Progenitor cell of endocrine pancreas (in vitro differentiated cells): ENCODE measurements around the gene ABCC1. TPM values are rescaled to one million over a fixed set of nuclear protein-coding genes. Genes with fewer than 3 reads are reported as not detected.

Source experiments
- DNase-seq: peaks from one replicate; pipeline ENCODE4 v3.0.0; 2021; ENCODE audit warnings: low spot score; ENCODE audit not compliant: unreplicated experiment
- H3K27ac Mint-ChIP-seq: 2 replicates; pipeline ENCODE4 v1.8.0; 2021; ENCODE audit warnings: mild to moderate bottlenecking, moderate library complexity, mixed read lengths
- H3K27me3 Mint-ChIP-seq: 2 replicates; pipeline ENCODE4 v1.8.0; 2021; ENCODE audit warnings: mixed read lengths
- H3K36me3 Mint-ChIP-seq: 2 replicates; pipeline ENCODE4 v1.8.0; 2022; ENCODE audit warnings: mixed read lengths; ENCODE audit not compliant: insufficient read depth
- H3K4me1 Mint-ChIP-seq: 2 replicates; pipeline ENCODE4 v1.8.0; 2021; ENCODE audit warnings: low read depth, mixed read lengths
- H3K4me3 Mint-ChIP-seq: 2 replicates; pipeline ENCODE4 v1.8.0; 2021; ENCODE audit warnings: low read depth, mild to moderate bottlenecking, moderate library complexity, mixed read lengths
- H3K9me3 Mint-ChIP-seq: 2 replicates; pipeline ENCODE4 v1.8.0; 2021; ENCODE audit warnings: low read depth, mixed read lengths
- total RNA-seq: library from RNA; stranded (reverse); gene quantifications from 2 replicates; pipeline ENCODE4 v1.2.1, GENCODE V29; 2021
- TF ChIP-seq, protein P1 (sequence below): fragments of 200-600 bp; sonication (generic); IDR thresholded peaks from one replicate; pipeline ENCODE4 v1.5.0; 2021; ENCODE audit warnings: antibody characterized with exemption, mild to moderate bottlenecking; ENCODE audit not compliant: unreplicated experiment

The ABCC1 gene
- total RNA-seq, 1 donor from 2014 or later: 47.2 TPM

DNA sequence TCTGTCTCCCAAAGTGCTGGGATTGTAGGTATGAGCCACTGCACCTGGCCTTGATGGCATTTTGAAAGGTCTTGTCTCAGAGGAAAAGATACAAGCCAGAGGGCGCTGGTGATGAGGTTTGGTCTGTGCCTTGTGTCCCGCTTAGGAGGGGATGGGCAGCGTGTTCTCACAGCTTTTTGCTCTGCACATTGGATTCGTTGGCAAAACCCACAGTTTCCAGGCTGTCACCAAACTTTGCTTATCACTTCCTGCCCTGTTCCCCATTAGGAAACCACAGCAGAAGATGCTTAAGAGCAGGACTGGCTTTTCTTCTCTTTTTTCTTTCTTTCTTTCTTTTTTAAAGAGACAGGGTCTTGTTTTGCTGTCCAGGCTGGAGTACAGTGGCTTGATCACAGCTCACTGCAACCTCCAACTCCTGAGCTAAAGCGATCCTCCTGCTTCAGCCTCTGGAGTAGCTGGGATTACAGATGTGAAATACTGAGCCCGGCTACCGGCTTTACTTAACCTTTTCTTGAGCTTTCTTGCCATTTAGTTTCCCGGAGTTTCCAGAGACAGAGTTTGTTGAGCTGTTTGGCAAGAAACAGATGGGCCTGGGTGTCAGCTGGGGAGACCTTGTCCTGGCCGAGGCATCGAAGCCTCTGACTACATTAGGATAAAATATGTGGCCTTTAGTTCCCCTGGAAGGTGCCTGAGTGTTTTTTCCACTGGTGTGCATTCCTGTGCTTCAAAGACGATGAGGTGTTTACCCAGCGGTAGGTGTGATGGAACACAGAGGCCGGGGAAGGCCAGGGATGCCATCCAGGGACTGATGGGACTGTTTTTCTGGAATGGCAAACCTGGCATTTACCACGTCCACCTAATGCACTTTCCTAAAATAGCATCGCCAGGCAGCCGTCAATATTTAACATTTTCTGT lies 112.9 kb downstream of the ABCC1 start:
- no peaks in the 10 kb centered on the region for H3K9me3 Mint-ChIP-seq

GRCh38 chr16:16063683-16064082 lies 114.3 kb downstream of the ABCC1 start:
- TF ChIP-seq, protein P1, sequence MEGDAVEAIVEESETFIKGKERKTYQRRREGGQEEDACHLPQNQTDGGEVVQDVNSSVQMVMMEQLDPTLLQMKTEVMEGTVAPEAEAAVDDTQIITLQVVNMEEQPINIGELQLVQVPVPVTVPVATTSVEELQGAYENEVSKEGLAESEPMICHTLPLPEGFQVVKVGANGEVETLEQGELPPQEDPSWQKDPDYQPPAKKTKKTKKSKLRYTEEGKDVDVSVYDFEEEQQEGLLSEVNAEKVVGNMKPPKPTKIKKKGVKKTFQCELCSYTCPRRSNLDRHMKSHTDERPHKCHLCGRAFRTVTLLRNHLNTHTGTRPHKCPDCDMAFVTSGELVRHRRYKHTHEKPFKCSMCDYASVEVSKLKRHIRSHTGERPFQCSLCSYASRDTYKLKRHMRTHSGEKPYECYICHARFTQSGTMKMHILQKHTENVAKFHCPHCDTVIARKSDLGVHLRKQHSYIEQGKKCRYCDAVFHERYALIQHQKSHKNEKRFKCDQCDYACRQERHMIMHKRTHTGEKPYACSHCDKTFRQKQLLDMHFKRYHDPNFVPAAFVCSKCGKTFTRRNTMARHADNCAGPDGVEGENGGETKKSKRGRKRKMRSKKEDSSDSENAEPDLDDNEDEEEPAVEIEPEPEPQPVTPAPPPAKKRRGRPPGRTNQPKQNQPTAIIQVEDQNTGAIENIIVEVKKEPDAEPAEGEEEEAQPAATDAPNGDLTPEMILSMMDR: no peak
- no peaks in the 10 kb centered on the region for H3K27me3 Mint-ChIP-seq
- no peaks in the 10 kb centered on the region for H3K9me3 Mint-ChIP-seq
- DNase-seq: no peak
- H3K36me3 Mint-ChIP-seq: peaks cover 11% of the 10 kb centered on the region
- no peak overlapping the region for H3K4me3 Mint-ChIP-seq
- H3K27ac Mint-ChIP-seq: no peak overlapping the region
- no peaks in the 10 kb centered on the region for H3K4me1 Mint-ChIP-seq

More for the DNA sequence above, 112.9 kb downstream of the ABCC1 start:
- H3K4me3 Mint-ChIP-seq: no peak overlapping the region
- H3K27me3 Mint-ChIP-seq: no peaks in the 10 kb centered on the region
- H3K36me3 Mint-ChIP-seq: peaks cover 10% of the 10 kb centered on the region
- no peaks in the 10 kb centered on the region for H3K4me1 Mint-ChIP-seq
- no peak for DNase-seq
- TF ChIP-seq, protein P1: no peak
- no peak overlapping the region for H3K27ac Mint-ChIP-seq

DNA sequence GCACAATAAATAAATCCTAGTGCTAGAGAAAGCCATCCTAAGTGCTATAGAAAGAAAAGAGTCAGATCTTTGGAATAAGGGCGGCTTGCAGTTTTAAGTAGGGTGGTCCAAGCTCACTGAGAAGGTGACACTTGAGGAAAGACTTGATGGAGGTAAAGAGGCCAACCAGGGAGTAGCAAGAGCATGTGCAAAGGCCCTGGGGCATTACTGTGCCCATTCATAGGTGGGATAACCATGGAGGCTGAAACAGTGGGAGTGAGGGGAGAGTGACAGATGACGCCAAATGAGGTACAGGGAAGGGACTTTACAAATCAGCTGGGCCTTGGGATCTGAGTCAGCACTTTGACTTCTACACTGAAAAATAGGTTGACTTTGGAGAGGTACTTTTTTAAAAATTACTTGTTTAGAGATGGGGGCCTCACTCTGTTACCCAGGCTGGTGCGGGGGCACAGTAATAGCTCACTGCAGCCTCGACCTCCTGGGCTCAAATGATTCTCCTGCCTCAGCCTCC lies 115.5 kb downstream of the ABCC1 start:
- TF ChIP-seq, protein P1: no peak
- H3K4me3 Mint-ChIP-seq: no peak overlapping the region
- H3K36me3 Mint-ChIP-seq: peaks cover 11% of the 10 kb centered on the region
- no peaks in the 10 kb centered on the region for H3K9me3 Mint-ChIP-seq
- no peak overlapping the region for H3K27ac Mint-ChIP-seq
- no peaks in the 10 kb centered on the region for H3K4me1 Mint-ChIP-seq
- no peak for DNase-seq
- H3K27me3 Mint-ChIP-seq: no peaks in the 10 kb centered on the region

DNA sequence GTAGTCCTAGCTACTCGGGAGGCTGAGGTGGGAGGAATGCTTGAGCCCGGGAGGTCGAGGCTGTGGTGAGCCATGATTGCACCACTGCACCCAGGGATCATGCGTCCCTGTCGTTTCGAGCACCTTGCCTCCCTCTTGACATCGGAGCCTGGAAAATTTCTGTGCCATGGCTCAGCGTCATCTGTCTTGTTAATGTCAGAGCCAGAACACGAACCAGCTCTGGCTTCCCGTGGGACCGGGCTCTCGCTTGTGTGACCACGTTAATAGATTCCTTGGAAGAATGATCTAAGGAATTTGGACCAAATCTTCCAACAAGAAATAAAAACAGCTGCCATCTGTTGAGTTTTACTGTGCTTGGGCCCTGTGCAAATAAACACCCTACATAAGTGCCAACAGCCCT lies 117.7 kb downstream of the ABCC1 start:
- peaks cover 11% of the 10 kb centered on the region for H3K36me3 Mint-ChIP-seq
- H3K27ac Mint-ChIP-seq: no peak overlapping the region
- H3K4me3 Mint-ChIP-seq: no peak overlapping the region

GRCh38 chr16:16071631-16072244 lies 122.3 kb downstream of the ABCC1 start:
- Mint-ChIP-seq H3K36me3 (peaks cover 10% of the 10 kb centered on the region), H3K4me1 (no peaks in the 10 kb centered on the region), H3K4me3 (no peak overlapping the region), H3K9me3 (no peaks in the 10 kb centered on the region), H3K27me3 (no peaks in the 10 kb centered on the region), H3K27ac (peak overlapping the region; percentile 55)
- DNase-seq: no peak
- TF ChIP-seq, protein P1: no peak

More for the DNA sequence above, 117.7 kb downstream of the ABCC1 start:
- no peak for DNase-seq
- no peaks in the 10 kb centered on the region for H3K27me3 Mint-ChIP-seq
- no peaks in the 10 kb centered on the region for H3K4me1 Mint-ChIP-seq
- TF ChIP-seq, protein P1: no peak
- H3K9me3 Mint-ChIP-seq: no peaks in the 10 kb centered on the region
